Stimulated activated memory B cell treated with anti-CD40 and anti-IgM and Interleukin-4, amounts not matched to agents 10 μg/mL and 1 μg/mL and 100 μg/mL, for 72 hours (primary cell): ENCODE data around the gene MOV10L1.

Source experiments
- ATAC-seq: fragments of 150-1000 bp; cut with Tn5 transposase; 2 replicates; pipeline ENCODE4 v1.10.0; 2021
- H3K27ac Mint-ChIP-seq: one replicate; pipeline ENCODE4 v1.8.0; 2022; ENCODE audit warnings: mild to moderate bottlenecking, mixed read lengths
- H3K27me3 Mint-ChIP-seq: one replicate; pipeline ENCODE4 v1.8.0; 2022; ENCODE audit warnings: mixed read lengths
- H3K36me3 Mint-ChIP-seq: one replicate; pipeline ENCODE4 v1.8.0; 2022; ENCODE audit warnings: mixed read lengths
- H3K4me1 Mint-ChIP-seq: one replicate; pipeline ENCODE4 v1.8.0; 2022; ENCODE audit warnings: mixed read lengths
- H3K4me3 Mint-ChIP-seq: one replicate; pipeline ENCODE4 v1.8.0; 2022; ENCODE audit warnings: mild to moderate bottlenecking, moderate library complexity, mixed read lengths
- H3K9me3 Mint-ChIP-seq: one replicate; pipeline ENCODE4 v1.8.0; 2022; ENCODE audit warnings: mixed read lengths

The MOV10L1 gene

DNA sequence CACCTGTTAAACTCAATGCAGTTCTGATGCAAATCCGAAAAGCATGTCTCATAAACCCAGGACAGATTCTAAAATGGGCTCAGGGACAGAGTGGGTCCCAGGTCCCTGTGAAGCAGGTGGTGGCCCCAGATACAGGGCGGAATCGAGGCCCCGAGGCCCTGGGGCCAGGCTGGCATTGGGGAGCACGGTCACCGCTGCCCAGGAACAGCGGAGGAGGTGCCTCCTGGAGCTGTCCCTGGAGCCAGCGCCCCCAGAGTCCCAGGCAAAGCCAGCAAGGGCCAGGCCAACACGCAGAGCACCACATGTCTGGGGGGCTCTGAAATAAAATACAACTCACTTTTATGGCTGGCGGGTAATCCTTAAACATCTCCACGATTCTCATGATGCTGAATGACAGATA lies 21.7 kb upstream of the MOV10L1 start:
- Mint-ChIP-seq H3K4me1 (no peaks in the 10 kb centered on the region), H3K27ac (no peak overlapping the region), H3K27me3 (peaks cover 80% of the 10 kb centered on the region), H3K9me3 (no peaks in the 10 kb centered on the region), H3K36me3 (no peaks in the 10 kb centered on the region), H3K4me3 (no peak overlapping the region)
- no peak for ATAC-seq

DNA sequence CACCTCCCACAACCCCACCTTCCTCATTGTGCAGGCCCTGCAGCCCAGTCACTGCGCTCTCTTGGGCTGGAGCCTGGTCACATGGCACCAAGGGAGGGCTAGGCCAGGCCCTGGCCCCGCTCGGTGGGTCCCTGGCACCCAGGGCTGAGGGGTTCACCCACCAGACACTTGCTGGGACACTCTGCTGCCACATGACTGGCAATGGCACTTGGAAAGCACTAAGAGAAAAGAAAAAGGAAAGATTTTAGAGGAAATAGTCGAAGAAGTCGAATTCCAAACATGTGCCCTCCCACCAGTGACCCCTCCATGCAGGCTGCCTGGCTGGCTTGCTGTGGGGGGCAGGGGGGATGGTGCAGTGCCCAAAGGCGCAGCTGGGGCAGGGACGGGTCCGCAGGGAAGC lies 19.4 kb upstream of the MOV10L1 start:
- no peak for ATAC-seq

DNA sequence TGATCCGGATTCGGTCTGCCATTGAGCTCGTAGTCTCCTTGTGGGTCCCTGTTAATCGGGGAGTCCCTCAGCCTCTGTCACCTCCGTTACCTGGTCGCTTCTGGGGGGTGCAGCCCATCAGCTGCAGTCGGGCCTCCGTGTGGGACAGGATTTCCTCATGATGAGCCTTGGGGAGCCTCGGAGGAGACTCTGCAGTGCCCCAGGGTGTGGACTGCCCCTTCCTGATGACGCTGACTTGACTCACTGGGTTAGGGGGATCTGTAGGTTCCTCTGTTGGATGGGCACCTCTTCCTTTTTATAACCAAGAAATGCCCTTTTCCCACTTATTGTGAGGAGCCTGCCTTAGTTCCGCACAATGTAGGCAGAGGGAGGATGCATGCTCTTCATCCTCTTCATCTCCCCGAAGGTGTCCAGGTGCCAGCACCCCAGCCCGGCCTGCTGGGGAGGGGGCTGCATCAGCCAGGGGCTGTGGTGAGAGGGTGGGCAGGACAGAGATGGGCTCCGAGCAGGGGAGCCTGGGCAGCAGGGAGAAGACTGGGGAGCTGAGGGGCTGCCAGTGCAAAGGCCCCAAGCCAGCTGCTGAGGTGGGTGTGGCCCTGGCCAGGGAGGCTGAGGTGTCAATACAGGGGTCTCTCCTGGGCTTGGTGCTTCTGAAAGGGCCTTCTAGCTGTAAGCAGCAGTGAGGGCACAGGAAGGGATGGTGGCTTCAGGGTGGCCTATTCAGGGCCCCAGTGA lies 18.2 kb upstream of the MOV10L1 start:
- peaks cover 9% of the 10 kb centered on the region for H3K4me1 Mint-ChIP-seq
- H3K4me3 Mint-ChIP-seq, result no peak overlapping the region
- H3K36me3 Mint-ChIP-seq, result no peaks in the 10 kb centered on the region
- H3K9me3 Mint-ChIP-seq, result no peaks in the 10 kb centered on the region
- peaks cover 76% of the 10 kb centered on the region for H3K27me3 Mint-ChIP-seq
- no peak for ATAC-seq
- no peak overlapping the region for H3K27ac Mint-ChIP-seq

More for the DNA sequence above, 19.4 kb upstream of the MOV10L1 start:
- H3K9me3 Mint-ChIP-seq, result no peaks in the 10 kb centered on the region
- no peak overlapping the region for H3K27ac Mint-ChIP-seq
- H3K4me3 Mint-ChIP-seq, result no peak overlapping the region
- peaks cover 70% of the 10 kb centered on the region for H3K27me3 Mint-ChIP-seq
- H3K36me3 Mint-ChIP-seq, result no peaks in the 10 kb centered on the region
- H3K4me1 Mint-ChIP-seq, result peaks cover 2% of the 10 kb centered on the region

DNA sequence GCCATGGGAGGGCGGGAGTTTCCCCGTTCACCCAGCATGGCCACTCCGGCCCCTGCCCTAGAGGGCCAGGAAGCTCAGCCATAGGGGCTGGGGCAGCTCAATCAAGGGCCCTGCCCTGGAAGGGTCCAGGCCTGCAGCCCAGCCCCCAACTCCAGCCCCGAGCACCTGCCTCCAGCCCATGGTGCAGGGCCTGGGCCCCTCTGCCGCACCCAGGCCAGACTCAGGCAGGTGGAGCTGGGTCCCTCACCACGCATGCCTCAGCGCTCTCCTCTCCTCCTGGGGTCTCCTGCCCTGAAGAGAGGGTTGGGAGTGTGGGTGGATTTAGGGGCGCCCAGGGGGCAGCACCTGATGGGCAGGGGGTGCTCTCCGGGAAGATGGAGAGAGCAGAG lies 17.6 kb upstream of the MOV10L1 start:
- H3K4me3 Mint-ChIP-seq, result no peak overlapping the region
- ATAC-seq, result no peak
- H3K27me3 Mint-ChIP-seq, result peaks cover 76% of the 10 kb centered on the region
- H3K27ac Mint-ChIP-seq, result no peak overlapping the region
- H3K4me1 Mint-ChIP-seq, result peaks cover 9% of the 10 kb centered on the region
- H3K36me3 Mint-ChIP-seq, result no peaks in the 10 kb centered on the region
- H3K9me3 Mint-ChIP-seq, result no peaks in the 10 kb centered on the region

DNA sequence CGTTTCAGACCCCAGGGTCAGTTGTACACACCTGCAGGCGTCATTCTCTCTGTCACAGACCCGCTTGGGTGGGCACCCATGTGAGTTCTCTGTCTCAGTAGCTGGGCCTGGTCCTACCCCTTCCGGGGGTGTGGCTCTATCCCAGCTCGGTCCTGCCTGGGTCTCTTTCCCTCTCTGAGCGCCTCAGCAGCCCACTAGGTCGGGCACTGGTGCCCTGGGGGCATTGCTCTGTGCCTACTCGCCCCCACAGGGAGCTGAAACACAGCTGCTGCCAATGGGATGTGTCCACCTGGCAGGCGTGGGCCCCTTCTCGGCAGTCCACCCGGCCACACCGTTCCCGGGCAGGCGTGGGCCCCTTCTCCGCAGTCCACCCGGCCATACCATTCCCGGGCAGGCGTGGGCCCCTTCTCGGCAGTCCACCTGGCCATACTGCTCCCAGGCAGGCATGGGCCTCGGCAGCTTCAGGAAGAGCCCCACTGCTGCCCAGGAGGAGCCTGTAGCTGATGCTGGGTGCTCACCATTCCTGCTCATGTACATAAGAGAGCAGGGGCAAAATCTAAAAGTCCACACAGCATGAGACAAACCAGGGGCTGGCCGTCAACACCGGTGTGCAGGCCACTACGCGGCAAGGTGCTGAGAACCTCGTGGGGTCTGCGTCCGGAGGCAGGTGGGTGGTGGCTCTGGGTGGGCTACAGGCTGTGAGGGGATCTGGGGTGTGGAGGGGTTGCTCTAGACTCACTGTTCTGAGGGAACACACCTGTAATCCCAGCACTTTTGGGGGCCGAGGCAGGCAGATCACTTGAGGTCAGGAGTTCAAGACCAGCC lies 16.9 kb upstream of the MOV10L1 start:
- H3K27me3 Mint-ChIP-seq, result peaks cover 75% of the 10 kb centered on the region
- H3K27ac Mint-ChIP-seq, result no peak overlapping the region
- ATAC-seq, result peak; percentile 21
- peaks cover 9% of the 10 kb centered on the region for H3K4me1 Mint-ChIP-seq
- no peaks in the 10 kb centered on the region for H3K36me3 Mint-ChIP-seq
- H3K4me3 Mint-ChIP-seq, result no peak overlapping the region
- no peaks in the 10 kb centered on the region for H3K9me3 Mint-ChIP-seq

DNA sequence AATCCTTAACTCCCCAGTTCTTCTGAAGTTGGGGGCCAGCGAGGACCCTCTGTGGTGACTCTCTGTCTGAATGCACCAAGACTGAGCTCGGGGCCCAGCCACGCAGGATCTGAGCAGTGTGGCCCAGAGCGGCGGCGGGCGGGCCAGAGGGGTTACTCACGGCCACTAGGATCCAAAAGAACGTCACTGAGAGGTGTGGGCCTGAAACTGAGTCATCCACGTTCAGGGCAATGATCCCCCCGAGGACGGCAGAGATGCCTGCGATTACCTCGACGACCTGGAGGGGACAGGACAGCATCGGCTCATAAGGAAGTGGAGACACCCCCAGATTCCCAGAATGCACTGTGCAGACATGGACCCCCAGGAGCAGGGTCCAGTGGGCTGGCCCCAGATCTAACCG lies 15.8 kb upstream of the MOV10L1 start:
- no peak for ATAC-seq
- Mint-ChIP-seq H3K36me3 (no peaks in the 10 kb centered on the region), H3K4me1 (peaks cover 9% of the 10 kb centered on the region), H3K27ac (no peak overlapping the region), H3K27me3 (peaks cover 84% of the 10 kb centered on the region), H3K4me3 (no peak overlapping the region), H3K9me3 (no peaks in the 10 kb centered on the region)

DNA sequence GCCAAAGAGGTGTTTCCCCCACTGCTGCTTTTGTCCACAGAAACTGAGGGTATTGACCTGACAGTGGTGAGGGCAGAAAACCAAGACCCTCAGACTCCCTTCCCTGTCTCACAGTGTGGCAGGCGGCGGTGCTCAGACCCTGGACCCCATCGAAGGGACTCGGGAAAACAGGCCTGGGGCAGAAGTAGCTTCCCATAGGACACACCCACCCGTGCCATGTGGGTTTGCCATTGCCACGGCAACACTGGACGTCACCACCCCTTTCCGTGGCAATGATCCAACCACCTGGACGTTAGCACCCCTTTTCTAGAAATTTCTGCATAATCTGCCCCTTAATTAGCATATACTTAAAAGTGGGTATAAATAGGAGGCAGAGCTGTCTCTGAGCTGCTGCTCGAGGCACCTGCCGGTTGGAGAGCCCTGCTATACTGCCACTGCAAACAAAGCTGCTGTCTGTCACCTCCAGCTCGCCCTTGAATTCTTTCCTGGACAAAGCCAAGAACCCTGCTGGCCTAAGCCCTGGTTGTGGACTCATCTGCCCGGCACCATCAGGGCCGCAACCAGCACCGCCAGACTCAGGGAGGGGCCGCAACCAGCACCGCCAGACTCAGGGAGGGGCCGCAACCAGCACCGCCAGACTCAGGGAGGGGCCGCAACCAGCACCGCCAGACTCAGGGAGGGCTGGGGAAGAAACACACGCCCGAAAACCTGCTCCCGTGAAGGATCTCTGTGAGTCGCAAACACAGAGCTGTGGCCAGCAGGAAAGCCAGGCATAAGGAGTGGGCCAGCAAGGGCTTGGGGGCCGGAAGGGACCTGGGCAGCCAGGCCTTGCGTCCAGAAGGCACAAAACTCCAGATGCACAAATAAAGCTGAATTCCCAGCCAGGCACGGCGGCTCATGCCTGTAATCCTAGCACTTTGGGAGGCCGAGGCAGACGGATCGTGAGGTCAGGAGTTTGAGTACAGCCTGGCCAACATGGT lies 15.0 kb upstream of the MOV10L1 start:
- Mint-ChIP-seq H3K27ac (no peak overlapping the region), H3K27me3 (peaks cover 76% of the 10 kb centered on the region), H3K9me3 (no peaks in the 10 kb centered on the region), H3K4me3 (no peak overlapping the region), H3K36me3 (no peaks in the 10 kb centered on the region), H3K4me1 (peaks cover 9% of the 10 kb centered on the region)
- no peak for ATAC-seq

DNA sequence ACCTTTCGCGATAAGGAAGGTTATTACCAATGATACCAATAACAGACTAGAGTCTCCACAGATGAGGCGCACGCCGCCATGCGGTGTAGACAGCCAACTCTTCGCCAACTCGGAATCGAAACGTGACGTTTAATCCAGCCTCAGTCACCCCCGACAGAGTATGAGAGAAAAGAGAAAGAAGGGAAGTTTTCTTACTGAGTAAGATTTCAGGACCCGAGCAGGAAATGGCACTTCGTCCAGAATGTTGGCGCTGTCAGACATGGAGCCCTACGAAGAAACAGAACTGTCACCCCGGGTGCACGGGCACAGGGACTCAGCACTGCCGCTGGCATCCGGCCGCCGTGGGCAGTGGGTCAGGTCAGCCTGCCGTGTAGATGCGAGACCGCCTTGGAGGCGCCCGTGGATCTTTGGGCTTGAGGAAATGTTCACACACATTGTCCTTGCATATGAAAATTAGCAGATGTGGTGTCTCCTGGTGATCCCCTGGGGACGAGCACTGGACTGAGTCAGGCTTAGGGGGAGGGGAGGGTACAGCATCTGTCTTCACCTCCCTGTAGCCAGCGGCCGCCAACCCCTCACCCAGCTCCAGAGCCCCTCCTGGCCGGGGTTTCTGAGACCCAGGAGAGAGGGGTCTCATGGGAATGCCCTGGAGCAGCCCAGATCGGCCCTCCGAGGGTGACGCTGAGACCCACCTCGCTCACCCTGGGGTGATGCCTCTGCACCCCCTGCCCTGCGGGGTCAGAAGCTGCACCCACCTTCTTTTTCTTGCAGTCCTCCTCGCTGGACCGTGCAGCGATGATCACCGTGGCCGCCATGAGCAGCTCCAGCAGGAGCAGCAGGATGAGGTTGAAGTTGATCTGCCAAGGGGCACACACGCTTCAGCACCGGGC lies 12.9 kb upstream of the MOV10L1 start:
- no peak for ATAC-seq
- Mint-ChIP-seq H3K27ac (no peak overlapping the region), H3K9me3 (no peaks in the 10 kb centered on the region), H3K4me1 (peaks cover 15% of the 10 kb centered on the region), H3K36me3 (no peaks in the 10 kb centered on the region), H3K4me3 (no peak overlapping the region), H3K27me3 (peaks cover 56% of the 10 kb centered on the region)

DNA sequence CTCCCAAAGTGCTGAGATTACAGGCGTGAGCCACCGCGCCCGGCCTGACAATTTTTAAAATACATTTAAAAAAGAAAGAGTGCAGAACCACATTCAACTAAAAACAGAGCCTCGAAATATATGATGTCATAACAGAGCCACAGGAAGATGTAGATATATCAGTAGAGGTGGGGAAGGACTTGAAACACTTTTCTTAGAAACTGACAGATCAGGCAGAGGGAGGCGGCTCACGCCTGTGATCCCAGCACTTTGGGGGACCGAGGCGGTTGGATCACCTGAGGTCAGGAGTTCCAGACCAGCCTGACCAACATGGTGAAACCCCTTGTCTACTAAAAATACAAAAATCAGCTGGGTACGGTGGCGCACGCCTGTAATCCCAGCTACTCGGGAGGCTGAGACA lies 11.6 kb upstream of the MOV10L1 start:
- ATAC-seq, result no peak
- H3K4me3 Mint-ChIP-seq, result no peak overlapping the region

DNA sequence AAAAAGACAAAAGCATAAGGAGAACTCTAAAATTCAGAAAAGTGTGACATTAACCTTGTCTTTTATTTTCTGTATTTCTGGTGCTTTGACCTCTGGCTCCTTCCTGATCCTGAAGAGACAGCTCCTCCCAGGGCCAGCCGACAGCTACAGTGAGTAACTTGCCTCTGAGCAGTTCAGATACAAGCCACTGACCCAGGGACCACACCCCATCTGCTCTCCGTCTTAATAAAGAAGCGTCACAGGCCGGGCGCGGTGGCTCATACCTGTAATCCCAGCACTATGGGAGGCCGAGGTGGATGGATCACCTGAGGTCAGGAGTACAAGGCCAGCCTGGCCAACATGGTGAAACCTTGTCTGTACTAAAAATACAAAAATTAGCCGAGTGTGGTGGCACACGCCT lies 11.0 kb upstream of the MOV10L1 start:
- Mint-ChIP-seq H3K27ac (no peak overlapping the region), H3K4me3 (no peak overlapping the region), H3K4me1 (peaks cover 15% of the 10 kb centered on the region), H3K27me3 (peaks cover 39% of the 10 kb centered on the region), H3K9me3 (no peaks in the 10 kb centered on the region), H3K36me3 (no peaks in the 10 kb centered on the region)
- ATAC-seq, result no peak

More for the DNA sequence above, 11.6 kb upstream of the MOV10L1 start:
- no peaks in the 10 kb centered on the region for H3K9me3 Mint-ChIP-seq
- peaks cover 15% of the 10 kb centered on the region for H3K4me1 Mint-ChIP-seq
- H3K27ac Mint-ChIP-seq, result no peak overlapping the region
- peaks cover 42% of the 10 kb centered on the region for H3K27me3 Mint-ChIP-seq
- H3K36me3 Mint-ChIP-seq, result no peaks in the 10 kb centered on the region

DNA sequence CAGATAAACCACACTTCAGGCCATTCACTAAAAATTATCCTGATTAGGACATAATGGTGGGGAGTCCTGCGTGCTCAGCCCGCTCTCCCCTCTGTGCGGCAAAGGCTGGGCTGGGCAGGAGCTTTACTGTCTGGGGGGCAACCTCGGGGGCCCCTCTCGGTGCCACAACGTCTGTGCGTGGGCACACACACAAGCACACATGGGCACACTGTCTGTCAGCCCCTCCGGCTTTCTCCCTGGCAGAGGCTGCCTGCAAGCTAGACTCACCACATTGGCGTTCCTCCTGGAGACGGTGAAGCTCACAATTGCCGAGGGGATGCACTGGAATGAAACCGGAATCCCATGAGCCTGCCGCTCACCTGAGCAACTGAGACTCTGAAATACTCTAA lies 9.7 kb upstream of the MOV10L1 start:
- no peaks in the 10 kb centered on the region for H3K36me3 Mint-ChIP-seq
- H3K4me3 Mint-ChIP-seq, result no peak overlapping the region
- peaks cover 15% of the 10 kb centered on the region for H3K4me1 Mint-ChIP-seq
- H3K27me3 Mint-ChIP-seq, result peaks cover 39% of the 10 kb centered on the region
- no peak for ATAC-seq
- no peak overlapping the region for H3K27ac Mint-ChIP-seq
- no peaks in the 10 kb centered on the region for H3K9me3 Mint-ChIP-seq

DNA sequence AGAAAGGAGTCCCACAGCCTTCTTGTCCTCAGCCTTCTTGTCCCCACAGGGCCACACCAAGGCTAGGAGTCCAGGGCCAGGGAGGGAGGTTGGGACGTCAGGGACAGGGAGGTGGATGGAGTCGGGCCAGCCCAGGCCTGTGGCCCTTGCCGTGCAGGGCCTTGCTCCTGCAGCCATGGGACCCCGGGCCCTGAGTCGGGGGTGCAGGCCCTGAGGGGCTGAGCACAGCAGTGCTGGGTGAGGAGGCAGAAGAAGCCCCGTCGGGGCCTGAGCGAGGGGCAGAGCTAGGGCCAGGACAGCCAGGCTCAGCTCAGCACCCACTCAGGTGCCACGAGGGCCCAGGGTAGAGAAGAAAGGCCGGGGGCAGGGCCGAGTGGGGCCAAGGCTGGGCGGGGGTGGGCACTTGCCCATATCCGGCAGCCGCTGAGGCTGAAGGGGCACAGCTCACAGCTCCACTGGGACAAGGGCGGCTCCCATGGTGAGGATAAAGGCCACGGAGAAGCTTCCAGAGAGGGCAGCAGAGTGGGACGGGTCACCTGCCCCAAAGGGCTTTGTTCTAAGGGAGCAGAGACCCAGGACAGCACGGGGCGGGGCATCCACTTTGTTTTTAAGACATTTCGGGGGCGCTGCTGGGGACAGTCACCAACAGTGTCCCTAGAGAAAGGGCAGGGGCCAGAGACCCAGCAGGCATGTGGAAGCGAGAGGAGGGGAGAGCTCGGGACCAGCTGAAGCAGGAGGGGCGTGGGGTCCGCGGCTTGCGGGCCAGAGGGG lies 8.2 kb upstream of the MOV10L1 start:
- H3K4me3 Mint-ChIP-seq, result no peak overlapping the region
- H3K27ac Mint-ChIP-seq, result no peak overlapping the region
- H3K36me3 Mint-ChIP-seq, result peaks cover 2% of the 10 kb centered on the region
- no peak for ATAC-seq
- no peaks in the 10 kb centered on the region for H3K9me3 Mint-ChIP-seq
- H3K4me1 Mint-ChIP-seq, result peaks cover 6% of the 10 kb centered on the region
- peaks cover 23% of the 10 kb centered on the region for H3K27me3 Mint-ChIP-seq

DNA sequence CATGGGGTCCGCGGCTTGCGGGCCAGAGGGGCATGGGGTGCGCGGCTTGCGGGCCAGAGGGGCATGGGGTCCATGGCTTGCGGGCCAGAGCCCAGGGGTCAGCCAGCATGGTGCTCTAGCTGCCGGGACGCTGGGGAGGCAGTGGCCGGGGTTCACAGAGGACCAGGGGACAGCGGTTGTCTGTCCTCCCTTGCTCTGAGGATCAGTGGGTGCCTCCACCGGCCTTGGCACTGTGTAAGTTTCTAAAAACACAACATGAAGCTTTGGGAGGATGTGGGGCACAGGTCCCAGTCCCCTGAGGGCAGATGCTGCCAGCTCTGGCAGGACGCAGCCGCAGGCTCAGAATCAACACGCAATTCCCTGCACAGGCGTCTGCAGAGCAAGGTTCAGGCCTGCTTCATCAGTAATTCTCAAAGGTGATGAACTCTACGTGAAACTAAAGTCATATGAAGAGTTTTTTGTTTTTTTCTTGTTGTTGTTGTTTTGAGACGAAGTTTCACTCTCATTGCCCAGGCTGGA lies 7.5 kb upstream of the MOV10L1 start:
- Mint-ChIP-seq H3K27ac (no peak overlapping the region), H3K9me3 (peaks cover 4% of the 10 kb centered on the region), H3K36me3 (peaks cover 8% of the 10 kb centered on the region), H3K4me1 (peaks cover 6% of the 10 kb centered on the region), H3K27me3 (peaks cover 18% of the 10 kb centered on the region), H3K4me3 (no peak overlapping the region)
- no peak for ATAC-seq
